Prostate gland (tissue), 2 donors: ENCODE measurements around the gene CHCHD6. TPM values are rescaled to one million over a fixed set of nuclear protein-coding genes. Genes with fewer than 3 reads are reported as not detected.

ENCODE experiments used
- DNase-seq: peaks from one replicate; pipeline ENCODE4 v3.0.0-alpha.2; 2019; ENCODE audit warnings: low spot score
- H3K27ac ChIP-seq, 2 donors: fragments of 200-600 bp; sonication (generic); 2 replicates each; pipeline ENCODE4 v1.5.1; 2017 to 2019
- H3K27me3 ChIP-seq: fragments of 200-600 bp; sonication (generic); replicated peaks from 2 replicates; pipeline ENCODE4 v1.5.1; 2019; ENCODE audit not compliant: insufficient read depth
- H3K36me3 ChIP-seq, 2 donors: fragments of 200-600 bp; sonication (generic); 1 replicate in 1 of 2; 2 replicates in 1 of 2; pipeline versions ENCODE4 v1.5.1 to v1.8.1; 2017 to 2019
- H3K4me1 ChIP-seq: fragments of 200-600 bp; sonication (generic); replicated peaks from 2 replicates; pipeline ENCODE4 v1.5.1; 2019
- H3K4me3 ChIP-seq, 2 donors: fragments of 200-600 bp; sonication (generic); 2 replicates each; pipeline ENCODE4 v1.5.1; 2017 to 2019
- H3K9me3 ChIP-seq: fragments of 200-600 bp; sonication (generic); 2 replicates; pipeline ENCODE4 v1.5.1; 2017
- POLR2A ChIP-seq: fragments of 450-650 bp; IDR thresholded peaks from one replicate; pipeline ENCODE4 v1.6.1; 2016; ENCODE audit warnings: antibody characterized with exemption, mild to moderate bottlenecking
- POLR2AphosphoS5 ChIP-seq: sonication (generic); formaldehyde crosslinking; IDR thresholded peaks from one replicate; pipeline ENCODE4 v1.6.1; 2017; ENCODE audit warnings: antibody characterized with exemption
- WGBS: methylation state at CpG from one replicate; pipeline ENCODE4 v1.1.5; 2018; 5-methylcytosine and 5-hydroxymethylcytosine counted together
- intact Hi-C: fragments of 100-400 bp; cut with DNase I; formaldehyde crosslinking; loops from one replicate; pipeline ENCODE4 v1.14.2; 2022
- total RNA-seq, 2 donors: library from RNA; depleted of rRNA; stranded (reverse); fragments of >200 nt; gene quantifications; one replicate each; pipeline ENCODE4 v1.1.0, GENCODE V29; 2016
- TF ChIP-seq, protein P1 (sequence below), 4 experiments: fragments of 200-600 bp in 2 of 4; fragments of 450-650 bp in 2 of 4; sonication (generic) in 2 of 4; IDR thresholded peaks; 1 replicate in 3 of 4; 2 replicates in 1 of 4; pipeline ENCODE4 v1.5.1; 2016 to 2019; ENCODE audit warnings: antibody characterized with exemption in 4 of 4, mild to moderate bottlenecking in 2 of 4, moderate library complexity in 2 of 4

CHCHD6 gene
- total RNA-seq, 2 donors from 2014 or later: 13.9 to 34.4 TPM

DNA sequence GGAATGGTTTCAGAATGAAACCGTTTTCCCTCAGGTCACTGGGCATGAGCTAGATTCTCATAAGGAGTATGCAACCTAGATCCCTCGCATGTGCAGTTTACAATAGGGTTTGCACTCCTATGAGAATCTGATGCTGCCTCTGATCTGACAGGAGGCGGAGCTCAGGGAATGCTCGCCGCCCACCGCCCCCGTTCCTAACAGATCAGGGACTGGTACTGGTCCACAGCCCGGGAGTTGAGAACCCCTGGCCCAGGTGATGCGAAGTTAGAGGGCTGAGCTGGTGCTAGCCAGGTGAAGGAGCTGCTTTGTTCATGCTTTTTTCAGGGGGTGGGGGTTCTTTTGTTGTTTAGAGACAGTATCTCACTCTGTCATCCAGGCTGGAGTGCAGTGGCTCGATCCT is 263.3 kb downstream of the CHCHD6 start:
- DNase-seq: no peak
- WGBS: 90% methylated on average over 10 of the region's 10 CpGs
- Histone ChIP-seq H3K27me3 (no peaks in the 10 kb centered on the region), H3K4me3 (no peak overlapping the region), H3K9me3 (no peaks in the 10 kb centered on the region), H3K36me3 (no peaks in the 10 kb centered on the region), H3K27ac (no peak overlapping the region), H3K4me1 (no peaks in the 10 kb centered on the region)
- no peak for TF ChIP-seq POLR2A
- intact Hi-C loops: no loop called here

DNA sequence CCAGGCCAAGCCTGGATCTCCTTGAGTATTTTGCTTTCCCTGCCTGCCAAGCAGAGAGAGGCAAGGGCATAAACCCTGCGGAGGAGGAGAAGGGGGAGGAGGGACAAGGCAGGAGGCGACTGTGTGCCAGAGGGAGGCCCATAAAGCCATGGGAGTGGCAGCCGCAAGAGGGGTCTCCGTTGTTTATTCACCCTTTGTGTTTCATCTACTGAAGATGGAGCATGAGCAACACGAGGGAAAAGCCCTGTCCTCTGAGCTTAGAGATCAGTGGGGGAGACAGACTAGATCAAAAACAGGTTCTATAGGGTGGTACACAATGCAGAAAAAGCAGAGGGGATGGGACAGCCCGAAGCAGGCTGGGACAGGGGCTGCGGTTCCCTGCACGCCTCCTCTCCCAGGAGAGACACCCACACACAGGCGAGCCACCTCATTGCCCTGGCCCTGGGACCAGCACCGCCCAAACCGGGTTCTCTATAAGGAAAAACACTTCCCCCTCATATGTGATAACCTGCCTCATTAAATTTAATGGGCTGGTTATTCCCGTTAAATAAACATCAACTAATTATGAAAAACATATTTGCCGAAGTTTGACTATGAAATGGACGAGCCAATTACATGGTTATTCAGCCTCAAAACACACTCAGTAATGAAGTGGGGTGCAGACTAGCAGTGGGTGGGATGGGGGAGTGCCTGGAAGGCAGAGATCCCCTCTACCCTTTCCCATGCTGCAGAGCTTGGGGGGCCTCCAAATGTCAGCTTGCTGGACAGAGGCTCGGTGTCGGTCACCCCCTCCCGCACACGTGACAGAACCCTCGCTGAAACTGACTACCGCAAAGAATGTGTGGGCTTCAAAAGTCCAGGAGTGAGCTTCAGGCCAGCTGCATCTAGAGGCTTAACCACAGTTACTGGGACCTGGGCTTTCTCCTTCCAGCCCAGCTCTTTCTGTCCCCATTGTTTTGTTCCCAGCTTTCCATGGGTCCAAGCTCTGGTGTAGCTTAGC is 264.7 kb downstream of the CHCHD6 start:
- DNase-seq: no peak
- Histone ChIP-seq H3K27ac (no peak overlapping the region), H3K36me3 (no peaks in the 10 kb centered on the region), H3K9me3 (no peaks in the 10 kb centered on the region), H3K27me3 (no peaks in the 10 kb centered on the region), H3K4me3 (no peak overlapping the region), H3K4me1 (no peaks in the 10 kb centered on the region)
- intact Hi-C loops: no loop called here
- TF ChIP-seq POLR2A: no peak
- no peak for TF ChIP-seq POLR2AphosphoS5
- TF ChIP-seq, protein P1, sequence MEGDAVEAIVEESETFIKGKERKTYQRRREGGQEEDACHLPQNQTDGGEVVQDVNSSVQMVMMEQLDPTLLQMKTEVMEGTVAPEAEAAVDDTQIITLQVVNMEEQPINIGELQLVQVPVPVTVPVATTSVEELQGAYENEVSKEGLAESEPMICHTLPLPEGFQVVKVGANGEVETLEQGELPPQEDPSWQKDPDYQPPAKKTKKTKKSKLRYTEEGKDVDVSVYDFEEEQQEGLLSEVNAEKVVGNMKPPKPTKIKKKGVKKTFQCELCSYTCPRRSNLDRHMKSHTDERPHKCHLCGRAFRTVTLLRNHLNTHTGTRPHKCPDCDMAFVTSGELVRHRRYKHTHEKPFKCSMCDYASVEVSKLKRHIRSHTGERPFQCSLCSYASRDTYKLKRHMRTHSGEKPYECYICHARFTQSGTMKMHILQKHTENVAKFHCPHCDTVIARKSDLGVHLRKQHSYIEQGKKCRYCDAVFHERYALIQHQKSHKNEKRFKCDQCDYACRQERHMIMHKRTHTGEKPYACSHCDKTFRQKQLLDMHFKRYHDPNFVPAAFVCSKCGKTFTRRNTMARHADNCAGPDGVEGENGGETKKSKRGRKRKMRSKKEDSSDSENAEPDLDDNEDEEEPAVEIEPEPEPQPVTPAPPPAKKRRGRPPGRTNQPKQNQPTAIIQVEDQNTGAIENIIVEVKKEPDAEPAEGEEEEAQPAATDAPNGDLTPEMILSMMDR (IDR thresholded peaks at IDR 0.05): no peak
- WGBS: 52% methylated on average over 20 of the region's 20 CpGs

DNA sequence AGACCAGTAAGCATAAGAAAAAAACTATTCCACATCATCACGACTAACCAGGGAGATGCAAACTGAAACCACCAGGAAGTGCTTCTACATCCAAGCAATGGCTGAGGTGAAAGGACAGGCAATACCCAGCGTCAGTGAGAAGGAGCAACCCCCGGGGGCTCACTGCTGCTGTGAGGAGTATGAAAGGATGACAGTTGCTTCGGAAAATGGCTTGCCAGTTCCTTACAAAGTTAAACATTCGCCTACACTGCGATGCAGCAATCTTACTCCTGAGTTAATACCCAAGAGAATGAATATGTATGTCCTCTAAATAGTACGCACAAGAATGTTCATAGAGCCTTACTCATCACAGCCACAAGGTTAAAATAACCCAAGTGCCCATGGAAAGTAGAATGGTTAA is 265.5 kb downstream of the CHCHD6 start:
- intact Hi-C loops: no loop called here
- Histone ChIP-seq H3K9me3 (no peaks in the 10 kb centered on the region), H3K27ac (no peak overlapping the region), H3K27me3 (no peaks in the 10 kb centered on the region), H3K4me1 (no peaks in the 10 kb centered on the region), H3K36me3 (no peaks in the 10 kb centered on the region), H3K4me3 (no peak overlapping the region)
- no peak for DNase-seq
- WGBS: 64% methylated on average over 7 of the region's 7 CpGs
- TF ChIP-seq POLR2A: no peak
- TF ChIP-seq POLR2AphosphoS5: no peak
- TF ChIP-seq, protein P1 (IDR thresholded peaks at IDR 0.05): no peak

DNA sequence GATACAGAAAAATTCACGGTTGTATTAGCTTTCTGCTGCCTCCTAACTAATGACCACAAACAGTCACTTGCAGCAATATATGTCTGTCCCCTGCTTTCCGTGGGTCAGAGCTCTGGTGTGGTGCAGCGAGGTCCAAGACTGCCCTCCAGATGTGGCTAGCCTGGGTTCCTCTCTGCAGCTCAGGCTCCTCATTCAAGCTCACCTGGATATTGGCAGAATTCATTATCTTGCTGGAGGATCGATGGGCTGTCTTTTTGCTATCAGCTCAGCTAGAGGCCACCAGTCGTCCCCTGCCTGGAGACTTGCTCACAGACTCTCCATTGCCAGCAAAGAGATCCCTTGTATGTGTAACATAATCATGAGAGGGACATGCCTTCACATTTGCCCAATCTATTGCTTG is 266.1 kb downstream of the CHCHD6 start:
- Histone ChIP-seq H3K9me3 (no peaks in the 10 kb centered on the region), H3K27ac (no peak overlapping the region), H3K27me3 (no peaks in the 10 kb centered on the region), H3K4me3 (no peak overlapping the region), H3K4me1 (no peaks in the 10 kb centered on the region), H3K36me3 (no peaks in the 10 kb centered on the region)
- WGBS: 85% methylated on average over 5 of the region's 5 CpGs
- intact Hi-C loops: no loop called here
- DNase-seq: no peak
- TF ChIP-seq POLR2AphosphoS5 (no peak), POLR2A (no peak)
- TF ChIP-seq, protein P1 (IDR thresholded peaks at IDR 0.05): no peak

DNA sequence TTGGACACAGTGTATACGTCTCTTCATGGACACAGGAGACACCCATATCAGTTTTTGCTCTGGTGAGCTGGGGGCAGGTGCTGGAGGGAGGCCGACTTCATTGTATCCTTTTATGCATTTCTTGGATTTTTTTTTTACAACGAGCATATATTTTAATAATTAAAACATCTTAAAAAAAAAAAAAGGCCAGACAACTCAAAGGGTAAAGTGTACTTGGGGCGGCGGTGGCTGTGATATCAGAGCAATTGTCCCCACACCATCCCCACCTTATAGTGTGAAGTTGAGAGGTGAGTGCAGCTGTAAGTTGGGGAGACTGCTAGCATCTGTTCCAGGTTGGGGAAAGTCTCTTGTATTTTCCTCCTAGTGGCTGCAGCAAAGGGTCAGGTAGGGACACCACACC is 266.9 kb downstream of the CHCHD6 start:
- no peak for DNase-seq
- Histone ChIP-seq H3K4me3 (no peak overlapping the region), H3K27ac (no peak overlapping the region), H3K27me3 (no peaks in the 10 kb centered on the region), H3K9me3 (no peaks in the 10 kb centered on the region), H3K4me1 (no peaks in the 10 kb centered on the region), H3K36me3 (no peaks in the 10 kb centered on the region)
- 88% methylated on average over 5 of the region's 5 CpGs for WGBS
- TF ChIP-seq, protein P1 (IDR thresholded peaks at IDR 0.05): no peak
- TF ChIP-seq POLR2A (no peak), POLR2AphosphoS5 (no peak)
- intact Hi-C loops: no loop called here
